H9 (cell line): ENCODE data around the gene POLR2J. TPM values are rescaled to one million over a fixed set of nuclear protein-coding genes. Genes with fewer than 3 reads are reported as not detected.
"Not testable (repeated sequence)": the region's sequence is repeated elsewhere in the genome, so short reads cannot be mapped to it uniquely, and the experiment has no call there.

ENCODE experiments used
- DNase-seq: peaks from one replicate; pipeline ENCODE4 v3.0.0-alpha.2; 2017
- H2AFZ ChIP-seq: one replicate; pipeline ENCODE4 v1.6.1; 2013; ENCODE audit warnings: mild to moderate bottlenecking, low read length, control low read depth, moderate library complexity
- H2AK5ac ChIP-seq: 2 replicates; pipeline ENCODE4 v1.6.1; 2013; ENCODE audit warnings: low read length, control low read depth, mixed read lengths; ENCODE audit not compliant: insufficient read length
- H2BK120ac ChIP-seq: one replicate; pipeline ENCODE4 v1.6.1; 2013; ENCODE audit warnings: low read depth, mild to moderate bottlenecking, low read length, control low read depth, inconsistent platforms; ENCODE audit not compliant: poor library complexity, severe bottlenecking
- H2BK12ac ChIP-seq: 2 replicates; pipeline ENCODE4 v1.6.1; 2013; ENCODE audit warnings: low read length, control low read depth, mixed read lengths, low read depth; ENCODE audit not compliant: insufficient read length
- H2BK15ac ChIP-seq: 2 replicates; pipeline ENCODE4 v1.6.1; 2013; ENCODE audit warnings: low read depth, low read length, control low read depth
- H2BK20ac ChIP-seq: one replicate; pipeline ENCODE4 v1.6.1; 2013; ENCODE audit warnings: low read depth, mild to moderate bottlenecking, low read length, control low read depth, inconsistent platforms; ENCODE audit not compliant: poor library complexity, severe bottlenecking
- H2BK5ac ChIP-seq: 2 replicates; pipeline ENCODE4 v1.6.1; 2013; ENCODE audit warnings: low read length, control low read depth, mixed read lengths; ENCODE audit not compliant: insufficient read length
- H3K14ac ChIP-seq: 2 replicates; pipeline ENCODE4 v1.6.1; 2013; ENCODE audit warnings: low read length, control low read depth; ENCODE audit not compliant: insufficient read depth
- H3K18ac ChIP-seq: 2 replicates; pipeline ENCODE4 v1.6.1; 2013; ENCODE audit warnings: low read depth, mild to moderate bottlenecking, mixed read lengths, low read length, control low read depth; ENCODE audit not compliant: insufficient read length
- H3K23ac ChIP-seq: 2 replicates; pipeline ENCODE4 v1.6.1; 2013; ENCODE audit warnings: low read length, control low read depth, mixed read lengths, low read depth; ENCODE audit not compliant: insufficient read length
- H3K23me2 ChIP-seq: 2 replicates; pipeline ENCODE4 v1.6.1; 2013; ENCODE audit warnings: low read depth, mild to moderate bottlenecking, mixed read lengths, low read length, control low read depth; ENCODE audit not compliant: insufficient read length, poor library complexity, severe bottlenecking
- H3K27ac ChIP-seq: 2 replicates; pipeline ENCODE4 v1.5.1; 2013; ENCODE audit warnings: low read length, control low read depth, mixed read lengths, low read depth; ENCODE audit not compliant: insufficient read length
- H3K27me3 ChIP-seq: 2 replicates; pipeline ENCODE4 v1.6.1; 2013; ENCODE audit warnings: low read length, control low read depth, inconsistent platforms; ENCODE audit not compliant: insufficient read depth
- H3K4ac ChIP-seq: 2 replicates; pipeline ENCODE4 v1.6.1; 2013; ENCODE audit warnings: low read depth, mild to moderate bottlenecking, control low read depth, inconsistent platforms, low read length, moderate library complexity
- H3K4me1 ChIP-seq: 2 replicates; pipeline ENCODE4 v1.6.1; 2013; ENCODE audit warnings: low read length, control low read depth, inconsistent platforms; ENCODE audit not compliant: insufficient read depth
- H3K4me2 ChIP-seq: 2 replicates; pipeline ENCODE4 v1.6.1; 2013; ENCODE audit warnings: low read length, control low read depth, mixed read lengths; ENCODE audit not compliant: insufficient read length, insufficient read depth
- H3K56ac ChIP-seq: 2 replicates; pipeline ENCODE4 v1.6.1; 2013; ENCODE audit warnings: low read depth, mild to moderate bottlenecking, mixed read lengths, low read length, control low read depth; ENCODE audit not compliant: insufficient read length
- H3K79me1 ChIP-seq: 2 replicates; pipeline ENCODE4 v1.6.1; 2013; ENCODE audit warnings: low read depth, mild to moderate bottlenecking, moderate library complexity, low read length, control low read depth, inconsistent platforms; ENCODE audit not compliant: insufficient read depth, poor library complexity, severe bottlenecking
- H3K79me2 ChIP-seq: 2 replicates; pipeline ENCODE4 v1.6.1; 2013; ENCODE audit warnings: low read length, control low read depth, inconsistent platforms; ENCODE audit not compliant: insufficient read depth
- H3K9ac ChIP-seq: 2 replicates; pipeline ENCODE4 v1.6.1; 2013; ENCODE audit warnings: low read length, control low read depth, mixed read lengths; ENCODE audit not compliant: insufficient read length; ENCODE audit errors: extremely low read depth
- H3K9me3 ChIP-seq: one replicate; pipeline ENCODE4 v1.6.1; 2013; ENCODE audit warnings: low read depth, low read length, inconsistent platforms; ENCODE audit not compliant: control insufficient read depth
- H3T11ph ChIP-seq: one replicate; pipeline ENCODE4 v1.6.1; 2013; ENCODE audit warnings: mild to moderate bottlenecking, low read length, control low read depth, inconsistent platforms
- H4K20me1 ChIP-seq: one replicate; pipeline ENCODE4 v1.6.1; 2013; ENCODE audit not compliant: control insufficient read depth, insufficient read length, insufficient read depth
- H4K5ac ChIP-seq: 2 replicates; pipeline ENCODE4 v1.6.1; 2013; ENCODE audit warnings: low read depth, mild to moderate bottlenecking, mixed read lengths, low read length, control low read depth; ENCODE audit not compliant: insufficient read length
- H4K8ac ChIP-seq: replicated peaks from 2 replicates; pipeline ENCODE4 v1.6.1; 2013; ENCODE audit warnings: low read length, control low read depth, mixed read lengths, low read depth; ENCODE audit not compliant: insufficient read length
- H4K91ac ChIP-seq: 2 replicates; pipeline ENCODE4 v1.6.1; 2013; ENCODE audit warnings: low read depth, mild to moderate bottlenecking, moderate library complexity, mixed read lengths, low read length, control low read depth; ENCODE audit not compliant: insufficient read length
- H3K27ac Mint-ChIP-seq, 3 experiments: 2 replicates in 2 of 3; 3 replicates in 1 of 3; pipeline ENCODE4 v1.8.0; 2020 to 2021; ENCODE audit warnings: mixed read lengths in 3 of 3, mild to moderate bottlenecking in 1 of 3, moderate library complexity in 1 of 3
- H3K27me3 Mint-ChIP-seq: 2 replicates; pipeline ENCODE4 v1.8.0; 2021; ENCODE audit warnings: low read depth, mild to moderate bottlenecking, moderate library complexity, mixed read lengths
- H3K36me3 Mint-ChIP-seq, 3 experiments: 2 replicates in 2 of 3; 3 replicates in 1 of 3; pipeline ENCODE4 v1.8.0; 2020 to 2021; ENCODE audit warnings: low read depth in 3 of 3, mixed read lengths in 3 of 3; ENCODE audit not compliant: insufficient read depth in 1 of 3
- H3K4me1 Mint-ChIP-seq, 2 experiments: 2 replicates each; pipeline ENCODE4 v1.8.0; 2020; ENCODE audit warnings: mixed read lengths in 2 of 2
- H3K4me3 Mint-ChIP-seq, 2 experiments: 2 replicates in 1 of 2; 3 replicates in 1 of 2; pipeline ENCODE4 v1.8.0; 2020 to 2021; ENCODE audit warnings: mild to moderate bottlenecking in 2 of 2, mixed read lengths in 2 of 2, moderate library complexity in 1 of 2
- H3K9me3 Mint-ChIP-seq, 2 experiments: 2 replicates in 1 of 2; 3 replicates in 1 of 2; pipeline ENCODE4 v1.8.0; 2020; ENCODE audit warnings: mild to moderate bottlenecking in 2 of 2, mixed read lengths in 2 of 2, moderate library complexity in 1 of 2
- WGBS: extraction: QIAGEN DNeasy Blood & Tissue Kit; methylation state at CpG from one replicate; pipeline ENCODE4 v1.1.7; 2013; ENCODE audit warnings: missing lambda C conversion rate, low lambda C conversion rate, mixed read lengths; ENCODE audit not compliant: insufficient read length; ENCODE audit errors: extremely low coverage; 5-methylcytosine and 5-hydroxymethylcytosine counted together
- total RNA-seq: library from RNA; stranded (reverse); gene quantifications from 2 replicates; pipeline ENCODE4 v1.2.1, GENCODE V29; 2021

POLR2J gene
- total RNA-seq, 1 experiment from 2014 or later: 58.5 TPM

DNA sequence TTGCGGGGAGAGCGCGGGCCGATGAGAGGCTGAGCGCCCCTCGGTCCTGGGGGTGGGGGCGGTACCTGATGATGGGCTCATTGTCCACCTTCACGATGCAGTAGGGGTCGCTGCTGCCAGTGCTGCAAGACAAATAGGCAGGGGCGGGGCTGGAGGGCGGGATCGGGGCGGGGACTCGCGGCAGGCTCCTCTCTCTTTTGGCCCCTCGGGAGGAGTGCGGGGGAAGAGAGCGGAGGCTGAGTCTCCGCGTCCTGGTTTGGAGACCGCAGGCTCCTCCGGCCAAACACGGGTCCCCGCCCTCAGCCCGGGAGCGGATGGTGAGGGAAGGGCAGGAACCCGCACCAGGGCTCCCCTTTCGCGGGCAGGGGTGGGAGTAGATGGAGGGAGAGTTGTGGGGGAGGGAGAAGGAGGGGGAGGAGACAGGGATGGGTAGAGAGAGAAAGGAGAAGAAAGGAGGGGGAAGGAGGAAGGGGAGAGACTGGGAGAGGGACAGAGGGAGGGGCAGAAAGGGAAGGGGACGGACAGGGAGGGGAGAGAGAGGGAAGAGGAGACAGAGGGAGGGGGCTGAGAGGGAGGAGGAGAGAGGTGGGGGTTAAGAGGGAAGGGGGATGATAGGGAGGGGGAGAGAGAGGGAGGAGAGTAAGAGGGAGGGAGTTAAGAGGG lies 33.3 kb upstream of the POLR2J start:
- not testable (repeated sequence) for H3K36me3 Mint-ChIP-seq, H3K27ac Mint-ChIP-seq, H2AK5ac ChIP-seq, H3K9ac ChIP-seq, H3K4me1 Mint-ChIP-seq, H3T11ph ChIP-seq, H3K4me2 ChIP-seq, H3K27me3 ChIP-seq, H3K56ac ChIP-seq, H3K27ac ChIP-seq, H3K9me3 Mint-ChIP-seq, DNase-seq, H2AFZ ChIP-seq, H3K79me1 ChIP-seq, H2BK12ac ChIP-seq, H2BK5ac ChIP-seq, H3K4ac ChIP-seq, H4K91ac ChIP-seq, H3K18ac ChIP-seq, H2BK120ac ChIP-seq, H3K9me3 ChIP-seq, H2BK15ac ChIP-seq, H3K4me1 ChIP-seq, H3K14ac ChIP-seq, H3K4me3 Mint-ChIP-seq, H3K27me3 Mint-ChIP-seq, H3K23me2 ChIP-seq, H4K20me1 ChIP-seq, H4K8ac ChIP-seq, H2BK20ac ChIP-seq, H3K79me2 ChIP-seq, H4K5ac ChIP-seq, H3K23ac ChIP-seq
- WGBS: no CpG with 5 or more reads among the region's 30 CpGs

DNA sequence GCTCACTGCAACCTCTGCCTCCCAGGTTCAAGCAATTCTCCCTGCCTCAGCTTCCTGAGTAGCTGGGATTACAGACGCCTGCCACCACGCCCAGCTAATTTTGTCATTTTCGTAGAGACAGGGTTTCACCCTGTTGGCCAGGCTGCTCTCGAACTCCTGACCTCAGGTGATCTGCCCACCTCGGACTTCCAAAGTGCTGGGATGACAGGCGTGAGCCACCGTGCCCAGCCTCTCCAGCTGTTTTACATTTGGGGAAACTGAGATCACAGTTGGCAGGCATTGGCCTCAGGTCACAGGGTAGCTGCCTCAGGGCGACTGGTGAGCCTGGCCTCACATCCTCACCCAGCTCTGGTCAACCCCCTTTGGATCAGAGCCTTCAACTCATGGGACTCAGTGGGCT lies 31.9 kb upstream of the POLR2J start:
- WGBS: no CpG with 5 or more reads among the region's 8 CpGs
- H2AFZ ChIP-seq, H3K9ac ChIP-seq, H3K27me3 ChIP-seq, H3K9me3 ChIP-seq, H2BK15ac ChIP-seq, H3K4me1 Mint-ChIP-seq, H3K36me3 Mint-ChIP-seq, H3K23ac ChIP-seq, H3K18ac ChIP-seq, H3K79me2 ChIP-seq, H3K27ac ChIP-seq, H2BK12ac ChIP-seq, H2BK5ac ChIP-seq, H3K4me2 ChIP-seq, H3K27ac Mint-ChIP-seq, H3K4ac ChIP-seq, H3K4me3 Mint-ChIP-seq, H4K8ac ChIP-seq, H4K91ac ChIP-seq, H2AK5ac ChIP-seq, H2BK120ac ChIP-seq, H3T11ph ChIP-seq, H4K20me1 ChIP-seq, DNase-seq, H3K14ac ChIP-seq, H3K79me1 ChIP-seq, H3K27me3 Mint-ChIP-seq, H3K4me1 ChIP-seq, H3K9me3 Mint-ChIP-seq, H2BK20ac ChIP-seq, H4K5ac ChIP-seq, H3K23me2 ChIP-seq, H3K56ac ChIP-seq: not testable (repeated sequence)
